Trophoblast cell (in vitro differentiated cells and primary cell): ENCODE measurements around the gene KCNH6.

Experiments used
- DNase-seq, 2 donors: peaks; one replicate each; pipeline ENCODE4 v3.0.0-alpha.2; 2016
- H2AFZ ChIP-seq: 2 replicates; pipeline ENCODE4 v1.6.1; 2013; ENCODE audit warnings: low read length, moderate library complexity, mild to moderate bottlenecking; ENCODE audit not compliant: insufficient read depth, poor library complexity
- H2AK5ac ChIP-seq: 2 replicates; pipeline ENCODE4 v1.6.1; 2013; ENCODE audit warnings: mild to moderate bottlenecking, low read length
- H2BK120ac ChIP-seq: 2 replicates; pipeline ENCODE4 v1.6.1; 2013; ENCODE audit warnings: low read length, mild to moderate bottlenecking, moderate library complexity; ENCODE audit not compliant: insufficient read depth, poor library complexity
- H2BK12ac ChIP-seq: 2 replicates; pipeline ENCODE4 v1.6.1; 2013; ENCODE audit warnings: mild to moderate bottlenecking, low read length, moderate library complexity
- H2BK5ac ChIP-seq: 2 replicates; pipeline ENCODE4 v1.6.1; 2013; ENCODE audit warnings: low read length, low read depth, moderate library complexity, mild to moderate bottlenecking; ENCODE audit not compliant: poor library complexity
- H3K14ac ChIP-seq: 2 replicates; pipeline ENCODE4 v1.6.1; 2013; ENCODE audit warnings: mild to moderate bottlenecking, low read length
- H3K18ac ChIP-seq: 2 replicates; pipeline ENCODE4 v1.6.1; 2013; ENCODE audit warnings: mild to moderate bottlenecking, low read length
- H3K23ac ChIP-seq: 2 replicates; pipeline ENCODE4 v1.6.1; 2013; ENCODE audit warnings: low read length
- H3K27ac ChIP-seq: 2 replicates; pipeline ENCODE4 v1.5.1; 2013; ENCODE audit warnings: low read depth, mild to moderate bottlenecking, inconsistent platforms, low read length, moderate library complexity
- H3K27me3 ChIP-seq: 2 replicates; pipeline ENCODE4 v1.6.1; 2013; ENCODE audit warnings: inconsistent platforms, mild to moderate bottlenecking, low read length, moderate library complexity; ENCODE audit not compliant: insufficient read depth
- H3K36me3 ChIP-seq, 2 experiments: 1 replicate in 1 of 2; 2 replicates in 1 of 2; pipeline ENCODE4 v1.6.1; 2013; ENCODE audit warnings: low read length in 2 of 2, mild to moderate bottlenecking in 2 of 2, moderate library complexity in 1 of 2; ENCODE audit not compliant: insufficient read depth in 2 of 2, control insufficient read depth in 1 of 2
- H3K4ac ChIP-seq: 2 replicates; pipeline ENCODE4 v1.6.1; 2013; ENCODE audit warnings: low read depth, mild to moderate bottlenecking, low read length, moderate library complexity
- H3K4me1 ChIP-seq, 2 experiments: 1 replicate in 1 of 2; 2 replicates in 1 of 2; pipeline ENCODE4 v1.6.1; 2013; ENCODE audit warnings: low read length in 2 of 2, mild to moderate bottlenecking in 2 of 2, moderate library complexity in 1 of 2; ENCODE audit not compliant: insufficient read depth in 2 of 2, control insufficient read depth in 1 of 2
- H3K4me2 ChIP-seq: 2 replicates; pipeline ENCODE4 v1.6.1; 2013; ENCODE audit warnings: inconsistent platforms, mild to moderate bottlenecking, low read length, moderate library complexity
- H3K4me3 ChIP-seq: 2 replicates; pipeline ENCODE4 v1.5.1; 2013; ENCODE audit warnings: mild to moderate bottlenecking, low read depth, low read length, inconsistent platforms
- H3K79me1 ChIP-seq: one replicate; pipeline ENCODE4 v1.6.1; 2013; ENCODE audit warnings: low read length
- H3K79me2 ChIP-seq: 2 replicates; pipeline ENCODE4 v1.6.1; 2013; ENCODE audit warnings: low read length, mild to moderate bottlenecking; ENCODE audit not compliant: control insufficient read depth, insufficient read depth, poor library complexity
- H3K9ac ChIP-seq: 2 replicates; pipeline ENCODE4 v1.6.1; 2013; ENCODE audit warnings: mild to moderate bottlenecking, low read length
- H3K9me3 ChIP-seq: 2 replicates; pipeline ENCODE4 v1.6.1; 2013; ENCODE audit warnings: low read depth, mild to moderate bottlenecking, control low read depth, inconsistent platforms, low read length; ENCODE audit not compliant: insufficient read depth
- H4K12ac ChIP-seq: 2 replicates; pipeline ENCODE4 v1.6.1; 2013; ENCODE audit warnings: low read depth, mild to moderate bottlenecking, low read length, moderate library complexity
- H4K8ac ChIP-seq: 2 replicates; pipeline ENCODE4 v1.6.1; 2013; ENCODE audit warnings: low read depth, mild to moderate bottlenecking, low read length, moderate library complexity
- H4K91ac ChIP-seq: one replicate; pipeline ENCODE4 v1.6.1; 2013; ENCODE audit warnings: low read depth, mild to moderate bottlenecking, low read length, moderate library complexity
- WGBS: extraction: QIAGEN DNeasy Blood & Tissue Kit; methylation state at CpG from one replicate; pipeline ENCODE4 v1.1.7; 2013; ENCODE audit warnings: missing lambda C conversion rate; ENCODE audit not compliant: insufficient read length, insufficient coverage; ENCODE audit errors: extremely low coverage; 5-methylcytosine and 5-hydroxymethylcytosine counted together

Gene KCNH6

GRCh38 chr17:63515426-63515825, 7.7 kb upstream of the KCNH6 start:
- H2BK120ac ChIP-seq: no peak overlapping the region
- H3K79me1 ChIP-seq: no peaks in the 10 kb centered on the region
- H2BK5ac ChIP-seq: no peak overlapping the region
- H3K18ac ChIP-seq: no peak overlapping the region
- no peaks in the 10 kb centered on the region for H3K4me1 ChIP-seq
- H3K36me3 ChIP-seq: no peaks in the 10 kb centered on the region
- no peaks in the 10 kb centered on the region for H3K79me2 ChIP-seq
- H4K91ac ChIP-seq: no peak overlapping the region
- H3K9me3 ChIP-seq: peaks cover 1% of the 10 kb centered on the region
- H2AFZ ChIP-seq: no peak overlapping the region
- no peak overlapping the region for H2BK12ac ChIP-seq
- no peak overlapping the region for H4K8ac ChIP-seq
- H3K9ac ChIP-seq: no peak overlapping the region
- no peak for DNase-seq
- no peaks in the 10 kb centered on the region for H3K27me3 ChIP-seq
- H3K27ac ChIP-seq: no peak overlapping the region
- no peak overlapping the region for H3K4ac ChIP-seq
- H3K23ac ChIP-seq: no peak overlapping the region
- no peak overlapping the region for H4K12ac ChIP-seq
- no CpG with 5 or more reads among the region's 1 CpG for WGBS
- no peak overlapping the region for H2AK5ac ChIP-seq
- H3K14ac ChIP-seq: no peak overlapping the region
- H3K4me3 ChIP-seq: no peak overlapping the region
- no peak overlapping the region for H3K4me2 ChIP-seq

DNA sequence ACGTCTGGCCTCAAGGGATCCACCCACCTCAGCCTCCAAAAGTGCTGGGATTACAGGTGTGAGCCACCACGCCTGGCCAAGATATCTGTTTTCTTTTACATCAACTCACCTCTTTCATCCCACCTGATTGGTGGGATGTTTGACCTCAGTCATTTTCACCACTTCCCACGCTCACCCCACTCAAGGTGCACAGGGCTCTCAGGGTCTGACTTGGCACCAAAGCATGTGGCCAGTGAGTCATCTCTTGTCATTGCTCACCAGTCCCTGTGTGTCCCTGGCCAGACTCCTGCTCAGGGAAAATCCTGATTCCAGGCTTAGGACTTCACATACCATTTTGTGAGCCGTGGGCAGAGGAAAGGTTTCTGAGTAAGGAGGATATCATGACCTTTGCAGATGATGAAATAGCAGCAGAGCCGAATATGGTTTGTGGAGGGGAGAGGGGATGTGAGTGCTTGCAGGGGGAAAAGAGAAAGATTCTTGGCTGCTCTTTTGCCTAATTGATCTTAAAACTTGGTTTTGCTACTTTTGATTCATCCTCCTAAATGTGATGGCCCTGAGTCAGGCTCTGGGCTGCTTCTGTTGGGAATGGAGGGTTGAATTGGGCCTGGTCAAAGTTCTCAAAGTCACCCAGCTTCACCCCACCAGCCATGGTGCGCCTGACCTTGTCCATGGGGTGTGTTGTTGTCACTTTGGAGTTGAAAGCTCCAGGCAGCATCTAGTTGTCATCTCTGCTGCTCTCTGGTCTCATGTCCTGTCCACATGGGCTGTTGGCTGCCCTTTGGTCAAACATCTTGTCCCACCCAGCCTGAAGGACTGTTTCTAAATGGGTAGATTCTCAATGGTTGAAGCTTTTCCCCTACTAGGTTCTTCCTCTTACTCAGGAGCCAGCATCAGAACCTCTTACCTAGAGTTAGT, 6.0 kb upstream of the KCNH6 start:
- H3K79me2 ChIP-seq: no peaks in the 10 kb centered on the region
- no peak overlapping the region for H3K23ac ChIP-seq
- H3K4me1 ChIP-seq: no peaks in the 10 kb centered on the region
- H2AFZ ChIP-seq: no peak overlapping the region
- H3K27ac ChIP-seq: no peak overlapping the region
- WGBS: no CpG with 5 or more reads among the region's 6 CpGs
- peak; percentile 69 to 76 for DNase-seq
- H3K27me3 ChIP-seq: no peaks in the 10 kb centered on the region
- no peak overlapping the region for H4K12ac ChIP-seq
- no peak overlapping the region for H3K4me2 ChIP-seq
- no peak overlapping the region for H3K9ac ChIP-seq
- no peak overlapping the region for H3K4ac ChIP-seq
- no peaks in the 10 kb centered on the region for H3K36me3 ChIP-seq
- no peaks in the 10 kb centered on the region for H3K79me1 ChIP-seq
- no peak overlapping the region for H2AK5ac ChIP-seq
- H3K4me3 ChIP-seq: no peak overlapping the region
- H2BK5ac ChIP-seq: no peak overlapping the region
- H2BK12ac ChIP-seq: no peak overlapping the region
- H2BK120ac ChIP-seq: no peak overlapping the region
- H3K14ac ChIP-seq: no peak overlapping the region
- H4K91ac ChIP-seq: no peak overlapping the region
- H3K9me3 ChIP-seq: peaks cover 1% of the 10 kb centered on the region
- H4K8ac ChIP-seq: no peak overlapping the region
- H3K18ac ChIP-seq: no peak overlapping the region

DNA sequence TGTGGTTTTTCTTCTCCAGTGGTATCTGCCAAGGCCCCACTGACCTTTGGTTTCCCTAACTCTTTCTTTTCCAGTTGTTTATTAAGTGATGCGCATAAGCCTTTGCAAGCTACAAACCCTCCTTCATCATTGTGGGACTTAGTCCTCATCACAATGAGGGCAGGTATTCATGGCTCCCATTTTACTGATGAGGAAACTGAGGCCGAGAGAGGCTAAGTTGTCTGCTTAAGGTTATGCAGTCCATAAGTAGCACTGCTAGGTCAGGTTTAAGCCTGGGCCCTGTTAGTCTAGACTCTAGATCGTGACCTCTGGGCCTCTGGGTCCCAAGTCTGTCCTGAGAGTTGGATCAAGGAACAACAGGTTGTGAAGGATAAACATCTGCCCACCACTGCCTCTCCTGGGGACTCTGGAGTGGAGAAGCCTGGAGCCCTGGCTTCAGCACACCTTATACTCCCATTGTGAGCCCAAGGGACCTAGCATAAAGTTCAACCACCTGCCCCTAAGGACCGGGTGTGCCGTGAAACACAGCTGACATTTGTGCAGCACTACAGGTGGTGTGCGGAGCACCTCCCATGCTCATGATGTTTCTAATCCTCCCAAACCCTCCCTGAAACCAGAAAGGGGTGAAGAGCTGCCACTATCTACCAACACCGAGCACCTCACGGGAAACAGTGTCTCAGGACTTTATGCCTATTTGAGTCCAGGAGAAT, 5.2 kb upstream of the KCNH6 start:
- H2AK5ac ChIP-seq: no peak overlapping the region
- H3K9me3 ChIP-seq: peaks cover 1% of the 10 kb centered on the region
- H3K79me1 ChIP-seq: no peaks in the 10 kb centered on the region
- no peaks in the 10 kb centered on the region for H3K4me1 ChIP-seq
- H3K36me3 ChIP-seq: no peaks in the 10 kb centered on the region
- H3K27ac ChIP-seq: no peak overlapping the region
- no peak overlapping the region for H3K9ac ChIP-seq
- no CpG with 5 or more reads among the region's 8 CpGs for WGBS
- H3K4ac ChIP-seq: no peak overlapping the region
- no peak overlapping the region for H2AFZ ChIP-seq
- DNase-seq: no peak
- no peak overlapping the region for H2BK12ac ChIP-seq
- H3K27me3 ChIP-seq: no peaks in the 10 kb centered on the region
- no peak overlapping the region for H4K8ac ChIP-seq
- H3K79me2 ChIP-seq: no peaks in the 10 kb centered on the region
- H3K4me3 ChIP-seq: no peak overlapping the region
- H2BK5ac ChIP-seq: no peak overlapping the region
- H2BK120ac ChIP-seq: no peak overlapping the region
- no peak overlapping the region for H4K12ac ChIP-seq
- no peak overlapping the region for H4K91ac ChIP-seq
- no peak overlapping the region for H3K23ac ChIP-seq
- no peak overlapping the region for H3K14ac ChIP-seq
- no peak overlapping the region for H3K4me2 ChIP-seq
- H3K18ac ChIP-seq: no peak overlapping the region

- Histone ChIP-seq H3K27ac (no peak overlapping the region), H3K23ac (no peak overlapping the region), H2BK12ac (no peak overlapping the region), H3K18ac (no peak overlapping the region), H3K14ac (no peak overlapping the region), H3K4me2 (no peak overlapping the region), H3K9me3 (peaks cover 1% of the 10 kb centered on the region), H2BK120ac (no peak overlapping the region), H2BK5ac (no peak overlapping the region), H2AK5ac (no peak overlapping the region), H3K36me3 (no peaks in the 10 kb centered on the region), H3K4ac (no peak overlapping the region), H2AFZ (no peak overlapping the region), H3K27me3 (no peaks in the 10 kb centered on the region), H4K8ac (no peak overlapping the region), H3K79me1 (no peaks in the 10 kb centered on the region), H3K79me2 (no peaks in the 10 kb centered on the region), H3K9ac (no peak overlapping the region), H3K4me1 (peaks cover 0 to 2% of the 10 kb centered on the region in 2 experiments), H3K4me3 (no peak overlapping the region), H4K91ac (no peak overlapping the region), H4K12ac (no peak overlapping the region)
- WGBS: no CpG with 5 or more reads among the region's 1 CpG
- no peak for DNase-seq
Observed at GRCh38 chr17:63519116-63519881, 3.9 kb upstream of the KCNH6 start.
